Colonic mucosa (tissue), 4 donors: ENCODE data around the gene ZRANB3. TPM values are rescaled to one million over a fixed set of nuclear protein-coding genes. Genes with fewer than 3 reads are reported as not detected.
"Not testable (repeated sequence)": the region's sequence is repeated elsewhere in the genome, so short reads cannot be mapped to it uniquely, and the experiment has no call there.

Source experiments
- DNase-seq: peaks from one replicate; pipeline ENCODE4 v3.0.0-alpha.2; 2020
- H3K27ac ChIP-seq: fragments of 200-600 bp; one replicate; pipeline ENCODE4 v1.8.0; 2021
- H3K27me3 ChIP-seq: fragments of 200-600 bp; one replicate; pipeline ENCODE4 v1.8.0; 2021
- H3K36me3 ChIP-seq: fragments of 200-600 bp; one replicate; pipeline ENCODE4 v1.8.0; 2021
- H3K4me1 ChIP-seq: fragments of 200-600 bp; one replicate; pipeline ENCODE4 v1.8.0; 2021; ENCODE audit warnings: mild to moderate bottlenecking
- H3K4me3 ChIP-seq: fragments of 200-600 bp; one replicate; pipeline ENCODE4 v1.8.0; 2021
- H3K9ac ChIP-seq, 2 donors: one replicate each; pipeline ENCODE4 v1.7.0; 2013; ENCODE audit warnings: control low read depth in 2 of 2, low read depth in 2 of 2, low read length in 2 of 2
- H3K9me3 ChIP-seq: fragments of 200-600 bp; one replicate; pipeline ENCODE4 v1.8.0; 2021
- intact Hi-C: fragments of 100-400 bp; cut with DNase I; formaldehyde crosslinking; loops from one replicate; pipeline ENCODE4 v1.14.1; 2022
- total RNA-seq, 2 donors: library from RNA; stranded (reverse); fragmentation: NEBNext Ultra II Directional in 1 of 2; extraction: Animal tissue kit (Norgen Biotek cat#: 25700) in 1 of 2; gene quantifications; one replicate each; pipeline ENCODE4 v1.2.1, GENCODE V29; 2021
- TF ChIP-seq, protein P1 (sequence below): fragments of 200-600 bp; IDR thresholded peaks from one replicate; pipeline ENCODE4 v1.8.0; 2022; ENCODE audit warnings: antibody characterized with exemption, mild to moderate bottlenecking
- donor health status: healthy.
- donor health status: DM: no; HTN: no; CAD: no.
- donor health status: DM: no; HTN: no; CAD: no.

ZRANB3 gene
- total RNA-seq, 2 donors from 2014 or later: 2.5 to 7.8 TPM

GRCh38 chr2:135424849-135425248 lies 106.2 kb downstream of the ZRANB3 start:
- H3K36me3 ChIP-seq: no peaks in the 10 kb centered on the region
- no peaks in the 10 kb centered on the region for H3K27me3 ChIP-seq
- H3K27ac ChIP-seq: no peak overlapping the region
- TF ChIP-seq, protein P1, sequence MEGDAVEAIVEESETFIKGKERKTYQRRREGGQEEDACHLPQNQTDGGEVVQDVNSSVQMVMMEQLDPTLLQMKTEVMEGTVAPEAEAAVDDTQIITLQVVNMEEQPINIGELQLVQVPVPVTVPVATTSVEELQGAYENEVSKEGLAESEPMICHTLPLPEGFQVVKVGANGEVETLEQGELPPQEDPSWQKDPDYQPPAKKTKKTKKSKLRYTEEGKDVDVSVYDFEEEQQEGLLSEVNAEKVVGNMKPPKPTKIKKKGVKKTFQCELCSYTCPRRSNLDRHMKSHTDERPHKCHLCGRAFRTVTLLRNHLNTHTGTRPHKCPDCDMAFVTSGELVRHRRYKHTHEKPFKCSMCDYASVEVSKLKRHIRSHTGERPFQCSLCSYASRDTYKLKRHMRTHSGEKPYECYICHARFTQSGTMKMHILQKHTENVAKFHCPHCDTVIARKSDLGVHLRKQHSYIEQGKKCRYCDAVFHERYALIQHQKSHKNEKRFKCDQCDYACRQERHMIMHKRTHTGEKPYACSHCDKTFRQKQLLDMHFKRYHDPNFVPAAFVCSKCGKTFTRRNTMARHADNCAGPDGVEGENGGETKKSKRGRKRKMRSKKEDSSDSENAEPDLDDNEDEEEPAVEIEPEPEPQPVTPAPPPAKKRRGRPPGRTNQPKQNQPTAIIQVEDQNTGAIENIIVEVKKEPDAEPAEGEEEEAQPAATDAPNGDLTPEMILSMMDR: no peak
- H3K9me3 ChIP-seq: no peaks in the 10 kb centered on the region
- DNase-seq: no peak
- no peak overlapping the region for H3K4me3 ChIP-seq
- H3K4me1 ChIP-seq: no peaks in the 10 kb centered on the region
- no peak overlapping the region for H3K9ac ChIP-seq
- intact Hi-C loops: no loop called here

DNA sequence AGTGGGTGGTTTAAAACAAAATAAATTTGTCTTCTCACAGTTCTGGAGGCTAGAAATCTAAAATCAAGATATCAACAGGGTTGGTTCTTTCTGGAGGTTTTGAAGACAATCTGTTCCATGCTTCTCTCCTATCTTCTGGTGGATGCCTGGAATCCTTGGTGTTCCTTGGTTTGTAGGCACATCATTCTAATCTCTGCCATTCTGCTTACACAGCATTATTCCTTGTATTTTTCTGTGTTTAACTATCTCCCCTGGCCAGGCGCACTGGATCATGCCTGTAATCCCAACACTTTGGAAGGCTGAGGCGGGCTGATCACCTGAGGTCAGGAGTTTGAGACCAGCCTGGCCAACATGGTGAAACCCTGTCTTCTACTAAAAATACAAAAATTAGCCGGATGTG lies 108.1 kb downstream of the ZRANB3 start:
- TF ChIP-seq, protein P1: no peak
- Histone ChIP-seq H3K4me3 (no peak overlapping the region), H3K27ac (no peak overlapping the region), H3K9me3 (no peaks in the 10 kb centered on the region), H3K4me1 (no peaks in the 10 kb centered on the region), H3K9ac (no peak overlapping the region), H3K27me3 (no peaks in the 10 kb centered on the region), H3K36me3 (no peaks in the 10 kb centered on the region)
- intact Hi-C loops: no loop called here
- no peak for DNase-seq

GRCh38 chr2:135411646-135412045 lies 119.4 kb downstream of the ZRANB3 start:
- Histone ChIP-seq H3K4me3 (no peak overlapping the region), H3K9ac (no peak overlapping the region), H3K27ac (no peak overlapping the region), H3K9me3 (no peaks in the 10 kb centered on the region), H3K27me3 (no peaks in the 10 kb centered on the region), H3K36me3 (no peaks in the 10 kb centered on the region), H3K4me1 (no peaks in the 10 kb centered on the region)
- intact Hi-C loops: no loop called here
- TF ChIP-seq, protein P1: no peak
- no peak for DNase-seq

DNA sequence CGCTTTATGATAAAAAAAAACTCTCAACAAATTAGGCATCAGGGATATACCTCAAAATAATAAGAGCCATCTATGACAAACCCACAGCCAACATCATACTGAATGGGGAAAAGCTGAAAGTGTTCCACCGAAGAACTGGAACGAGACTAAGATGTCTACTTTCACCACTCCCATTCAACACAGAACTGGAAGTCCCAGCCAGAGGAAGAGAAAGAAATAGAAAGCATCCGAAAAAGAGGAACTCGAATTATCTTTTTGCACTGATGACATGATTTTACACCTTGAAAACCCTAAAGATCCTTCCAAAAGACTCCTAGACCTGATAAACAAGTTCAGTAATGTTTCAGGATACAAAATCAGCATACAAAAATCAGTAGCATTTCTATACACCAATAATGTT lies 121.6 kb downstream of the ZRANB3 start:
- H3K36me3 ChIP-seq: no peaks in the 10 kb centered on the region
- no peaks in the 10 kb centered on the region for H3K4me1 ChIP-seq
- H3K9ac ChIP-seq: no peak overlapping the region
- H3K9me3 ChIP-seq: no peaks in the 10 kb centered on the region
- TF ChIP-seq, protein P1: no peak
- H3K4me3 ChIP-seq: no peak overlapping the region
- intact Hi-C loops: no loop called here
- no peak overlapping the region for H3K27ac ChIP-seq
- H3K27me3 ChIP-seq: no peaks in the 10 kb centered on the region
- no peak for DNase-seq

DNA sequence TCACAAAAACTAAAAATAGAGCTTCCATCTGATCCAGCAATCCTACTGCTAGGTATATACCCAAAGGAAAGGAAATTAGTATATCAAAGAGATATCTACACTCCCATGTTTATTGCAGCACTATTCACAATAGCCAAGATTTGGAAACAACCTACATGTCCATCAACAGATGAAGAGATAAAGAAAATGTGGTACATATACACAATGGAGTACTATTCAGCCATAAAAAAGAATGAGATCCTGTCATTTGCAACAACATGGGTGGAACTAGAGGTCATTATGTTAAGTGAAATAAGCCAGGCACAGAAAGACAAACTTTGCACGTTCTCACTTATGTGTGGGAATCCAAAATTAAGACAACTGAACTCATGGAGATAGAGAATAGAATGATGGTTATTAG lies 134.8 kb downstream of the ZRANB3 start:
- H3K27me3 ChIP-seq, H3K4me3 ChIP-seq, DNase-seq, H3K4me1 ChIP-seq, H3K9me3 ChIP-seq, H3K9ac ChIP-seq, H3K36me3 ChIP-seq, H3K27ac ChIP-seq, intact Hi-C loops: not testable (repeated sequence)

GRCh38 chr2:135386993-135387392 lies 144.0 kb downstream of the ZRANB3 start:
- TF ChIP-seq, protein P1: no peak
- H3K9ac ChIP-seq: no peak overlapping the region
- H3K4me1 ChIP-seq: no peaks in the 10 kb centered on the region
- no peaks in the 10 kb centered on the region for H3K27me3 ChIP-seq
- H3K9me3 ChIP-seq: no peaks in the 10 kb centered on the region
- no peak overlapping the region for H3K4me3 ChIP-seq
- no peaks in the 10 kb centered on the region for H3K36me3 ChIP-seq
- no peak for DNase-seq
- intact Hi-C loops: no loop called here
- H3K27ac ChIP-seq: no peak overlapping the region
